ENCODE measurements around the gene SRSF12.
"Not testable (repeated sequence)": the region's sequence is repeated elsewhere in the genome, so short reads cannot be mapped to it uniquely, and the experiment has no call there.

The SRSF12 gene

DNA sequence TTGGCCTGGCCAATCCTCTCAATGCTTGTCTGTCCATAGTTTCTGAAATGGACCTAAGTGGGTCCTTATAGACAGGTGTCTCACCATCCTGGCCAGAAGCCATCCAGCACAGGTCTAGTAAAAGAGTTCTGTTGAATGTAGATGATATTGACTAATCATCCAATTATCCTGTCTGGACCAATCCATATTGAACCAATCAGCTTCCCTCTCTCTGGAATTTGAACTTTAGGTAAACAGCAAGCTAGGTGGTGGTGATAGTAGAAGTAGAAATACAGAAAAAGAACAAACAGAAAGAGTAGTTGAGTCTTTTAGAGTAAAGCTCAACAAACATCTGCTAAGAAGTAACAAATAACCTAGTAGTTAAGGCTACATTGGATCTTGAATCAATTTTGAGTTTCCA lies 46.8 kb downstream of the SRSF12 start:
- no peak for DNase-seq (ENCODE audit: low read depth)

DNA sequence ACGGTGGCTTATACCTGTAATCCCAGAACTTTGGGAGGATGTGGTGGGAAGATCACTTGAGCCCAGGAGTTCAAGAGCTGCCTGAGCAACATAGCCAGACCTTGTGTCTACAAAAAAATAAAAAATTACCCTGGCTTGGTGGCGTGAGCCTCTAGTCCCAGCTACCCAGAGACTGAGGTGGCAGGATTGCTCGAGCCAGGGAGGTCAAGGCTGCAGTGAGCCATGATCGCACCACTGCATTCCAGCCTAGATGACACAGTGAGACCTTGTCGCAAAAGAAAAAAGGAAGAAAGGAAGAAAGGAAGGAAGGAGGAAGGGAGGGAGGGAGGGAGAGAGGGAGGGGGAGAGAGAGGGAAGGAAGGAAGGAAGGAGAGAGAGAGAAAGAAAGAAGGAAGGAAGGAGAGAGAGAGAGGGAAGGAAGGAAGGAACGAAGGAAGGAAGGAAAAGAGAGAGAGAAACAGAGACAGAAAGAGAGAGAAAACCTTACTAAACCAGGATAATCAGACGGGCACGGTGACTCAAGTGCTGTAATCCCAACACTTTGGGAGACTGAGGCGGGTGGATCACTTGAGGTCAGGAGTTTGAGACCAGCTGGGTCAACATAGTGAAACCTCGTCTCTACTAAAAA lies 48.2 kb downstream of the SRSF12 start:
- no peak for DNase-seq (ENCODE audit: low read depth)

DNA sequence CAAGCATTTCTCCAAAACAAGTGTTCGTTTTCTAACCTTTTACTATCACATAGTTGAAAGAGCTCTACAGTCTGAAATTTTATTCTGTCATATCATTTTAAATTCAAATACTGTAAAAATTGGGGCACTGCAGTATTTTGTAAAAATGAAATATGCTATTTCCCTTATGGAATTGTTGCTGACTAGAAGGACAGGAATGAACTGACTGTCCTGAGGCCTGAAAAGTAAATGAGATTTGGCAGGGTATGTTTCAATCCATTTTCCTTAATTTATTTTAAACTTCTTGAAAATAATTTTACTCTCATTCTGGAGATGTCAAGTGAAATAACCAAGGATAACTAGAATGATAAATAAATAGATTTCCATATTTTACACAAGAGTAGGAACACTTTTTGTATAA lies 49.2 kb downstream of the SRSF12 start:
- no peak for DNase-seq (ENCODE audit: low read depth)

- no peak for DNase-seq (ENCODE audit: low read depth)
Observed at GRCh38 chr6:89067796-89068195, 50.1 kb downstream of the SRSF12 start.

GRCh38 chr6:89066940-89067646 lies 50.8 kb downstream of the SRSF12 start:
- DNase-seq (ENCODE audit: low read depth), result no peak

- not testable (repeated sequence) for DNase-seq (ENCODE audit: low read depth)
Observed at GRCh38 chr6:89066121-89066520, 51.8 kb downstream of the SRSF12 start.

GRCh38 chr6:89064931-89065330 lies 52.9 kb downstream of the SRSF12 start:
- DNase-seq (ENCODE audit: low read depth), result not testable (repeated sequence)

DNA sequence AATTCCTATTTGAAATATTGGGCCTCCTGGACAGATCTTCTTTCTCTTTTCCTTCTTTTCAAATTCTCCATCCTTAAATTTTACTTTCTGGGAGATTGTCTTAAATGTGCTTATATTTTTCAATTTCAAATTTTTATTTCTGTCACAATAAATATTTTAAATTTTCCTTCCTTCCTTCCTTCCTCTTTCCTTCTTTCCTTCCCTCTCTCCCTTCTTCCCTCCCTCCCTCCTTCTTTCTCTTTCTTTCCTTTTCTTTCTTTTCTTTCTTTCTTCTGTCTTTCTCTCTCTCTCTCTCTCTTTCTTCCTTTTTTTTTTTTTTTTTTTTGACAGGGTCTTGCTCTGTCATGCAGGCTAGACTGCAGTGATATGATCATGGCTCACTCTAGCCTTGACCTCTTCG lies 54.0 kb downstream of the SRSF12 start:
- no peak for DNase-seq (ENCODE audit: low read depth)

- no peak for DNase-seq (ENCODE audit: low read depth)
Observed at GRCh38 chr6:89059227-89059626, 58.6 kb downstream of the SRSF12 start.

DNA sequence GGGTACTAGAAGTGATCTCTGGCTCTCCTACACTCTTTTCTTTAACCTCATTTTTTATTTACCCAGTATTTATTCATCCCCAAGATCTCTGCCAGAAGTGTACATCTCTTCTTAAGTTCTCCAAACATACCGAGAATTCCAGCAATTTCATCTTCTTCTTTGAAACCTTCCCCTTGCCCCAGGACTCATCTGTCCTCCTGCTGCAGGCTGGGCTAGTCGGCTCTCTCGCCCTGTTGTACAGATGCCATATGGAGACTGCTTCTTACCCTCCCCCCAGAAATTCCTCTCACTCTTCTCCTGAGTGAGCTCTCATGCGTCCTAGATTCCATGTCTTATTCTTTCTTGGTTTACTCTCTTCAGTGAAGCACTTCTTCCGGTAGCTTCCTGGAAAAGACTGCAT lies 59.2 kb downstream of the SRSF12 start:
- DNase-seq (ENCODE audit: low read depth), result no peak

- DNase-seq (ENCODE audit: low read depth), result no peak
Observed at GRCh38 chr6:89057759-89058158, 60.1 kb downstream of the SRSF12 start.

- no peak for DNase-seq (ENCODE audit: low read depth)
Observed at GRCh38 chr6:89054208-89054607, 63.7 kb downstream of the SRSF12 start.

- no peak for DNase-seq (ENCODE audit: low read depth)
Observed at GRCh38 chr6:89051676-89052075, 66.2 kb downstream of the SRSF12 start.

GRCh38 chr6:89050697-89051096 lies 67.2 kb downstream of the SRSF12 start:
- no peak for DNase-seq (ENCODE audit: low read depth)

- no peak for DNase-seq (ENCODE audit: low read depth)
Observed at GRCh38 chr6:89050155-89050554, 67.7 kb downstream of the SRSF12 start.

GRCh38 chr6:89048985-89049384 lies 68.9 kb downstream of the SRSF12 start:
- DNase-seq (ENCODE audit: low read depth), result no peak

DNA sequence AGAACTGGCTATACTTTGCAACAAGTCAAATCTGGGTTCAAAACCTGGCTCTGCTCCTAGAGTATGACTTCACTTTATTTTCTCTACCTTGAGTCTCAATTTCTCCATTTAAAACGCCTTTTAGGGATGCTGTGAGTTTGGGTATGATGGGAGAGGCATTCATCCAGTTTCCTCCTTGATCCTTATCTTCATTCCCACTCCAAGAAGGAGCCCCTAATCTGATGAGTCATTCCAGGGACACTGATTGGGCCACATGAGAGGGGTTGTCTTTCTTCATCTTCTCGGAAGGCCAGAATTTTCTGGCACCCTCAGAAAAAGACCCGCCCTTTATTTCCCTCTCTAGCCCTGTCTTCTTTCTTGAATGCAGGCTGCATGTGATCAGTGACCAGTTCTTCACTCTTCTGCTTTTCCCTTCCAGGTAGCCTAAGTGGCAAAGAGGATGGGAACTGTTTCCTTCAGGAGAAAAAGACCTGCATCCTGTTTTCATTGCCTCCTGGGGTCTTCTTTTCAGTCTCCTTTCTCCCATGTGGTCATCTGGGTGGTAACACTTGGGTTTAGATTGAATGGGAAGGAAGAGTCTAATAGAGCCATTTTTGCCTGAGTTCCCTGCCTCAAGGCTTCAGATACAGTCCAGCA lies 69.5 kb downstream of the SRSF12 start:
- no peak for DNase-seq (ENCODE audit: low read depth)

- DNase-seq (ENCODE audit: low read depth), result no peak
Observed at GRCh38 chr6:89047473-89047872, 70.4 kb downstream of the SRSF12 start.
